ENCODE measurements around the gene IDH3G.

DNA sequence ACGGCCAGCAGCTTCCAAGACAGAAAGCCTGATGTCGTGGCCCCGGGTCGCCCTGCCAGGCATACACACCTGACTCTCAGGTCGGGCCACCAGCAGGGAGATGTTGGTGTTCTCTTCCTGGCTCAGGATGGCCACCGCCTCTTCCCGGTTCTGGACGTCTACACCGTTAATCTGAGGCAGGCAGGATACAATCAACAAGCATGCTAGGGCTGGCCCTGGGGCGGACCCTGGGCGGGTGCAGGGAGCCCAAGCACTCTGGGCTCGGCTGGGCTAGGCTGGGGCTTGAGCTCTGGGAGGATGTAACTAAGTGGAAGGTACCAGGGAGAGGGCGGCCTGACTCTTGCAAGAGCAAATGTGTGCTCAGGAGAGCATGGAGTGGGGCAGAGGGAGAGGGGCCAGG is 11.3 kb upstream of the IDH3G start:
- TF ChIP-seq, protein P1, sequence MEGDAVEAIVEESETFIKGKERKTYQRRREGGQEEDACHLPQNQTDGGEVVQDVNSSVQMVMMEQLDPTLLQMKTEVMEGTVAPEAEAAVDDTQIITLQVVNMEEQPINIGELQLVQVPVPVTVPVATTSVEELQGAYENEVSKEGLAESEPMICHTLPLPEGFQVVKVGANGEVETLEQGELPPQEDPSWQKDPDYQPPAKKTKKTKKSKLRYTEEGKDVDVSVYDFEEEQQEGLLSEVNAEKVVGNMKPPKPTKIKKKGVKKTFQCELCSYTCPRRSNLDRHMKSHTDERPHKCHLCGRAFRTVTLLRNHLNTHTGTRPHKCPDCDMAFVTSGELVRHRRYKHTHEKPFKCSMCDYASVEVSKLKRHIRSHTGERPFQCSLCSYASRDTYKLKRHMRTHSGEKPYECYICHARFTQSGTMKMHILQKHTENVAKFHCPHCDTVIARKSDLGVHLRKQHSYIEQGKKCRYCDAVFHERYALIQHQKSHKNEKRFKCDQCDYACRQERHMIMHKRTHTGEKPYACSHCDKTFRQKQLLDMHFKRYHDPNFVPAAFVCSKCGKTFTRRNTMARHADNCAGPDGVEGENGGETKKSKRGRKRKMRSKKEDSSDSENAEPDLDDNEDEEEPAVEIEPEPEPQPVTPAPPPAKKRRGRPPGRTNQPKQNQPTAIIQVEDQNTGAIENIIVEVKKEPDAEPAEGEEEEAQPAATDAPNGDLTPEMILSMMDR (IDR thresholded peaks at IDR 0.05) = no peak
- no peak for TF ChIP-seq EZH2 (IDR thresholded peaks at IDR 0.05; ENCODE audit: borderline replicate concordance, insufficient read depth, low read depth, low read length, poor library complexity, severe bottlenecking)
